Measurements from ENCODE around the gene UBASH3B. TPM values are rescaled to one million over a fixed set of nuclear protein-coding genes. Genes with fewer than 3 reads are reported as not detected.

The UBASH3B gene
- total and polyA plus RNA-seq, 7 donors, result 1.4 to 17.5 (median 8.5) TPM

- intact Hi-C loops (cut with DNase I), result no loop called here
- DNase-seq, result no peak
- 90 to 96% (median 94%) methylated on average over 3 of the region's 3 CpGs for WGBS, 3 donors
- no peak for ATAC-seq
- Histone ChIP-seq H3K27me3 (ENCODE audit: insufficient read depth in 3 of 3, low read length in 2 of 3) (peaks cover 0 to 5% (median 0%) of the 10 kb centered on the region in 3 donors), H3K27ac (no peak overlapping the region), H3K4me3 (no peak overlapping the region), H3K36me3 (ENCODE audit: insufficient read depth in 1 of 2, low read depth in 1 of 2) (no peaks in the 10 kb centered on the region), H3K9me3 (no peaks in the 10 kb centered on the region), H3K4me1 (no peaks in the 10 kb centered on the region)
- TF ChIP-seq CTCF (IDR thresholded peaks at IDR 0.05), result no peak
Measured at GRCh38 chr11:122757201-122757600, 101.7 kb downstream of the UBASH3B start.

- H3K4me1 ChIP-seq, result no peaks in the 10 kb centered on the region
- no peak for ATAC-seq
- H3K4me3 ChIP-seq, result no peak overlapping the region
- H3K36me3 ChIP-seq (ENCODE audit: insufficient read depth in 1 of 2, low read depth in 1 of 2), result no peaks in the 10 kb centered on the region
- H3K27me3 ChIP-seq (ENCODE audit: insufficient read depth in 3 of 3, low read length in 2 of 3), result peaks cover 0 to 5% (median 0%) of the 10 kb centered on the region in 3 donors
- H3K27ac ChIP-seq, result no peak overlapping the region
- no peaks in the 10 kb centered on the region for H3K9me3 ChIP-seq
- TF ChIP-seq CTCF (IDR thresholded peaks at IDR 0.05), result no peak
- intact Hi-C loops (cut with DNase I), result no loop called here
- WGBS, 3 donors, result 40 to 48% (median 40%) methylated on average over 8 of the region's 8 CpGs
- DNase-seq, result no peak
Measured at GRCh38 chr11:122758339-122758738, 102.8 kb downstream of the UBASH3B start.

GRCh38 chr11:122758974-122759373, 103.5 kb downstream of the UBASH3B start:
- H3K27me3 ChIP-seq (ENCODE audit: insufficient read depth in 3 of 3, low read length in 2 of 3), result peaks cover 0 to 5% (median 0%) of the 10 kb centered on the region in 3 donors
- DNase-seq (no peak), ATAC-seq (no peak)
- no peaks in the 10 kb centered on the region for H3K4me1 ChIP-seq
- no peaks in the 10 kb centered on the region for H3K9me3 ChIP-seq
- no peaks in the 10 kb centered on the region for H3K36me3 ChIP-seq (ENCODE audit: insufficient read depth in 1 of 2, low read depth in 1 of 2)
- intact Hi-C loops (cut with DNase I), result no loop called here
- 39 to 47% (median 45%) methylated on average over 5 of the region's 5 CpGs for WGBS, 3 donors
- no peak overlapping the region for H3K27ac ChIP-seq
- no peak overlapping the region for H3K4me3 ChIP-seq
- TF ChIP-seq CTCF (IDR thresholded peaks at IDR 0.05), result no peak

GRCh38 chr11:122763108-122763507, 107.6 kb downstream of the UBASH3B start:
- TF ChIP-seq CTCF (IDR thresholded peaks at IDR 0.05), result no peak
- WGBS, 3 donors, result 50 to 69% (median 68%) methylated on average over 2 of the region's 2 CpGs

More at GRCh38 chr11:122763108-122763507, 107.6 kb downstream of the UBASH3B start:
- DNase-seq, result no peak
- Histone ChIP-seq H3K36me3 (ENCODE audit: insufficient read depth in 1 of 2, low read depth in 1 of 2) (no peaks in the 10 kb centered on the region), H3K9me3 (no peaks in the 10 kb centered on the region), H3K4me1 (no peaks in the 10 kb centered on the region), H3K4me3 (no peak overlapping the region), H3K27me3 (ENCODE audit: insufficient read depth in 3 of 3, low read length in 2 of 3) (peaks cover 0 to 5% (median 0%) of the 10 kb centered on the region in 3 donors), H3K27ac (no peak overlapping the region)
- no peak for ATAC-seq
- intact Hi-C loops (cut with DNase I), result no loop called here
